Sigmoid colon (tissue), 4 donors: Measurements from ENCODE around the gene S100A6.

Experiments
- CTCF ChIP-seq, 4 experiments: fragments of 450-650 bp in 3 of 4; fragments of 200-600 bp in 1 of 4; IDR thresholded peaks; one replicate each; pipeline ENCODE4 v1.5.1; 2016 to 2019; ENCODE audit warnings: antibody characterized with exemption in 4 of 4, mild to moderate bottlenecking in 3 of 4, moderate library complexity in 2 of 4
- EP300 ChIP-seq, 4 donors: sonication (generic); formaldehyde crosslinking; IDR thresholded peaks; one replicate each; pipeline ENCODE4 v1.6.1; 2017; ENCODE audit warnings: antibody characterized with exemption in 4 of 4

DNA sequence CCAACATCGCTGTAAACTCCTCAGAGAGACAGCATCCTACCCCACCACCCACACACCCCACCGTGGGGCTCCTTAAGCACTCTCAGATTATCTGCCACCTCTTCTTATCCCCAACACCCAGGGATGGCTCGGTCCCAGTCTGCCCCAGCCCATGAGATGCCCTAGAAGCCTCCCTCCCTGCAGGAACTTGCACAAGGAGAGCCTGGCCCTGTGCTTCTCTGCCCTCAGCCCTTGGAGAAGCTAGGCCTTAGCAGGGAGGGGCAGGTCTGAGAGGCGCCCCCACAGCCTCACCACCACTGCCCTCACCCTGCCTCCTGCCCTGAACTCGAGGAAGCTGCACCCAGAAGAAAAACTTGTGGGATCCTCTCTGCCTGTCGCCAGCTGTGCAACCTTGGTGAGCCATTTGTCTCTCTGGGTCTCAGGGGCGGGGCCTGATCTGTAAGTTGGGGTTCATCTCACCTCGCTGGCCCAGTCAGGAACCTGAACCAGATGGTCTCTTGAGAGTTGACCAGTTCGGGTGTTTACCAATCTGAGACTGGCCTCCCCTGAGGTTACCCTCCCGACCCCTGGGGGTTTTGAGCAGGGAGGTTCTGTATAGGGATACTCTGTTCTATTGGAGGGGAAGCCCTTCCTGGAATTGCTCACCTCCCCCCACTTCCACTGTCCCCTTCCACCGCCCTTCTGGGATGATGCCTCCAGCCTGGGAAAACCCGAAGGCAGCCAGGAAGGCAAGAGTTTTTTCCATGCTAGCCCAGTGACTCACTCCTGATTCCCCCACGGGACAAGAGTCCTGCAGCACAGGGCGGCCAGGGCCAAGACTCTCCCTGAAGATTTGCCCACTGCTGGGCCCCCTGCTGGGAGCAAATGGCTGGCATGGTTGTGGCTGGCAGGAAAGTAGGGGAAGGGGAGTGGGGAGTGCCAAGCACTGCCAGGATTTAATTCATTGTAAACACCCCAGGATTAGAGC is 13.2 kb upstream of the S100A6 start, which contains the start of gene S100A3:
- no peak for TF ChIP-seq CTCF (IDR thresholded peaks at IDR 0.05)
- TF ChIP-seq EP300 (IDR thresholded peaks at IDR 0.05) = peak in 1 of 4 donors; percentile 88
